Uterus (tissue), 2 donors: ENCODE measurements around the gene FAM47E.

ENCODE experiments used
- CTCF ChIP-seq, 4 experiments: fragments of 200-600 bp in 2 of 4; fragments of 450-650 bp in 2 of 4; sonication (generic) in 2 of 4; IDR thresholded peaks; one replicate each; pipeline ENCODE4 v1.5.1; 2016 to 2019; ENCODE audit warnings: antibody characterized with exemption in 4 of 4, mild to moderate bottlenecking in 2 of 4, moderate library complexity in 1 of 4
- POLR2A ChIP-seq, 2 donors: fragments of 450-650 bp; IDR thresholded peaks; one replicate each; pipeline ENCODE4 v1.6.1; 2016; ENCODE audit warnings: antibody characterized with exemption in 2 of 2, mild to moderate bottlenecking in 1 of 2, moderate library complexity in 1 of 2

GRCh38 chr4:76213415-76214176, 37.9 kb upstream of the FAM47E start, which contains the start of gene SCARB2:
- TF ChIP-seq CTCF (IDR thresholded peaks at IDR 0.05) (peak in 1 of 4 experiments; percentile 38), POLR2A (IDR thresholded peaks at IDR 0.05) (peak; percentile 71 to 97)
